ENCODE results near the gene SNX5. TPM values are rescaled to one million over a fixed set of nuclear protein-coding genes. Genes with fewer than 3 reads are reported as not detected.
A peak's percentile ranks its signal among the peaks of the same experiment; 100 is the strongest.

The SNX5 gene
- total RNA-seq, 1 experiment from 2014 or later: 176 TPM

- in situ Hi-C loops (cut with HindIII; ENCODE audit: low pct_unique_long_range_greater_than_20kb, low sequenced_read_pairs): no loop called here
- no peak for DNase-seq (ENCODE audit: low read depth, low spot score)
These were observed 18.7 kb downstream of the SNX5 start for GRCh38 chr20:17949899-17950298.

GRCh38 chr20:17948442-17948841 is 20.2 kb downstream of the SNX5 start:
- in situ Hi-C loops (cut with HindIII; ENCODE audit: low pct_unique_long_range_greater_than_20kb, low sequenced_read_pairs): no loop called here
- no peak for DNase-seq (ENCODE audit: low read depth, low spot score)

- in situ Hi-C loops (cut with HindIII; ENCODE audit: low pct_unique_long_range_greater_than_20kb, low sequenced_read_pairs): no loop called here
- no peak for DNase-seq (ENCODE audit: low read depth, low spot score)
These were observed 21.1 kb downstream of the SNX5 start for GRCh38 chr20:17947474-17947815.

GRCh38 chr20:17946572-17947473 is 21.8 kb downstream of the SNX5 start:
- in situ Hi-C loops (cut with HindIII; ENCODE audit: low pct_unique_long_range_greater_than_20kb, low sequenced_read_pairs): no loop called here
- DNase-seq (ENCODE audit: low read depth, low spot score): no peak

- in situ Hi-C loops (cut with HindIII; ENCODE audit: low pct_unique_long_range_greater_than_20kb, low sequenced_read_pairs): no loop called here
- no peak for DNase-seq (ENCODE audit: low read depth, low spot score)
These were observed 22.6 kb downstream of the SNX5 start for GRCh38 chr20:17946040-17946439.

- in situ Hi-C loops (cut with HindIII; ENCODE audit: low pct_unique_long_range_greater_than_20kb, low sequenced_read_pairs): no loop called here
- no peak for DNase-seq (ENCODE audit: low read depth, low spot score)
These were observed 23.6 kb downstream of the SNX5 start for GRCh38 chr20:17944854-17945474.

- in situ Hi-C loops (cut with HindIII; ENCODE audit: low pct_unique_long_range_greater_than_20kb, low sequenced_read_pairs): no loop called here
- DNase-seq (ENCODE audit: low read depth, low spot score): no peak
These were observed 25.3 kb downstream of the SNX5 start for GRCh38 chr20:17943343-17943742.

GRCh38 chr20:17941826-17942196 is 26.8 kb downstream of the SNX5 start:
- in situ Hi-C loops (cut with HindIII; ENCODE audit: low pct_unique_long_range_greater_than_20kb, low sequenced_read_pairs): no loop called here
- DNase-seq (ENCODE audit: low read depth, low spot score): no peak

GRCh38 chr20:17941087-17941825 is 27.3 kb downstream of the SNX5 start:
- DNase-seq (ENCODE audit: low read depth, low spot score): no peak
- in situ Hi-C loops (cut with HindIII; ENCODE audit: low pct_unique_long_range_greater_than_20kb, low sequenced_read_pairs): no loop called here

- in situ Hi-C loops (cut with HindIII; ENCODE audit: low pct_unique_long_range_greater_than_20kb, low sequenced_read_pairs): no loop called here
- peak; percentile 50 for DNase-seq (ENCODE audit: low read depth, low spot score)
These were observed 28.2 kb downstream of the SNX5 start for GRCh38 chr20:17940224-17940971.

GRCh38 chr20:17939622-17940223 is 28.9 kb downstream of the SNX5 start:
- in situ Hi-C loops (cut with HindIII; ENCODE audit: low pct_unique_long_range_greater_than_20kb, low sequenced_read_pairs): no loop called here

GRCh38 chr20:17938871-17939619 is 29.5 kb downstream of the SNX5 start:
- in situ Hi-C loops (cut with HindIII; ENCODE audit: low pct_unique_long_range_greater_than_20kb, low sequenced_read_pairs): no loop called here
- DNase-seq (ENCODE audit: low read depth, low spot score): peak; percentile 74

More at GRCh38 chr20:17939622-17940223, 28.9 kb downstream of the SNX5 start:
- DNase-seq (ENCODE audit: low read depth, low spot score): peak; percentile 22

GRCh38 chr20:17936761-17937732 is 31.5 kb downstream of the SNX5 start:
- in situ Hi-C loops (cut with HindIII; ENCODE audit: low pct_unique_long_range_greater_than_20kb, low sequenced_read_pairs): no loop called here
- DNase-seq (ENCODE audit: low read depth, low spot score): no peak

GRCh38 chr20:17936286-17936760 is 32.3 kb downstream of the SNX5 start:
- in situ Hi-C loops (cut with HindIII; ENCODE audit: low pct_unique_long_range_greater_than_20kb, low sequenced_read_pairs): no loop called here
- no peak for DNase-seq (ENCODE audit: low read depth, low spot score)

GRCh38 chr20:17935761-17936160 is 32.8 kb downstream of the SNX5 start:
- in situ Hi-C loops (cut with HindIII; ENCODE audit: low pct_unique_long_range_greater_than_20kb, low sequenced_read_pairs): no loop called here
- no peak for DNase-seq (ENCODE audit: low read depth, low spot score)

- in situ Hi-C loops (cut with HindIII; ENCODE audit: low pct_unique_long_range_greater_than_20kb, low sequenced_read_pairs): no loop called here
- no peak for DNase-seq (ENCODE audit: low read depth, low spot score)
These were observed 33.4 kb downstream of the SNX5 start for GRCh38 chr20:17935186-17935585.

Data from SK-MEL-5 (cell line).